HG02981 (cell line): Measurements from ENCODE around the gene CEP350.

Experiments
- ATAC-seq: cut with Tn5 transposase; IDR thresholded peaks from one replicate; pipeline ENCODE4 v1.9.1; 2021; ENCODE audit warnings: mild to moderate bottlenecking, moderate library complexity; ENCODE audit not compliant: unreplicated experiment

CEP350 gene

GRCh38 chr1:180153032-180153431, 198.4 kb downstream of the CEP350 start:
- ATAC-seq, result no peak

GRCh38 chr1:180154003-180154324, 199.4 kb downstream of the CEP350 start:
- ATAC-seq, result no peak

- ATAC-seq, result peak; percentile 86
Observed at GRCh38 chr1:180154325-180155181, 199.9 kb downstream of the CEP350 start, which contains the start of gene QSOX1. TSS of gene QSOX1 (plus strand) at chr1:180154869. CDS start at chr1:180154908, 39 bp downstream.

- ATAC-seq, result no peak
Observed at GRCh38 chr1:180155182-180155682, 200.6 kb downstream of the CEP350 start.

- no peak for ATAC-seq
Observed at GRCh38 chr1:180156201-180156600, 201.6 kb downstream of the CEP350 start.

GRCh38 chr1:180156631-180157091, 202.1 kb downstream of the CEP350 start:
- ATAC-seq, result no peak

GRCh38 chr1:180157108-180157507, 202.5 kb downstream of the CEP350 start:
- no peak for ATAC-seq

GRCh38 chr1:180157576-180158057, 203.0 kb downstream of the CEP350 start:
- no peak for ATAC-seq

- no peak for ATAC-seq
Observed at GRCh38 chr1:180158149-180159147, 203.8 kb downstream of the CEP350 start.

GRCh38 chr1:180160357-180160756, 205.7 kb downstream of the CEP350 start:
- ATAC-seq, result no peak

- no peak for ATAC-seq
Observed at GRCh38 chr1:180163041-180163440, 208.4 kb downstream of the CEP350 start.
